ENCODE results near the gene GET4. TPM values are rescaled to one million over a fixed set of nuclear protein-coding genes. Genes with fewer than 3 reads are reported as not detected.
"Not testable (repeated sequence)": the region's sequence is repeated elsewhere in the genome, so short reads cannot be mapped to it uniquely, and the experiment has no call there.

GET4 gene
- total RNA-seq, 1 donor from 2014 or later: 43.4 TPM

DNA sequence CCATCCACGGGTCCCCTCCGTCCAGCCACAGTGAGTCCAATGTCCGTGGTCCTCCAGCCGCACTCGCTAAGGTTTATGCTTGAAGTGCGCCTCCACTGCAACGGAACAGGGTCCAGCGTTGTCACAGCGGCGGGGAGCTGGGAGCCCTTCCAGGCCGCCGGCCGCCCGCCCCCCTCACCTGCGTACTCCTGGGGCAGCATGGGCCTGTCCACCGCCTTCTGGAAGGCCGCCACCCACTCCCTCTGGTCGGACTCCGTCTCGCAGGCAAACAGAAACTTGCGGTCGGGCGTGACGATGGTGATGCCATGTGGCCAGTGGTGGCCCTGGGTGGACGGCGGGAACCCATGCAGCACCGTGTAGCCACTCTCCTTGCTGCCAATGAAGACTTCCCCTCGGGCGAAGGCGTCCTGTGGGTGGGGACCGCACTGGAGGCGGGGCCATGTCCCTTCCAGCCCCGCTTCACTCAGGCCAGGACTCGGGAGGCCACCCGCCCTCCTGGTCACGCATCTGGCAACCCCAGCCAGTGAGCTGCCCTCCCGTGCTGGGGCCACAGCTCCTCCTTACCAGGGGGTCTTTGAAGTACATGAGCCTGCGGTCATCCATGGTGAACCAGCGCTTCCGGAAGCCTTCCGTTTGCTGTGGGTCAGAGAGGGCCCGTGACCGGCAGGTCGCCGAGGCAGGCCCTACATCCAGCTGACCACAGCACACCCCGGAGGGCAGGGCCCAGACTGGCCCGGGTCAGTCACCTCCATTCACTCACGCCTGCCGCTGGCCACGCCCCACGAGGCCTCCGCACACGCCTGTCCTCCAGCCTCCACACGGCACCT, 22.7 kb downstream of the GET4 start:
- no peak for DNase-seq (ENCODE audit: low spot score)

DNA sequence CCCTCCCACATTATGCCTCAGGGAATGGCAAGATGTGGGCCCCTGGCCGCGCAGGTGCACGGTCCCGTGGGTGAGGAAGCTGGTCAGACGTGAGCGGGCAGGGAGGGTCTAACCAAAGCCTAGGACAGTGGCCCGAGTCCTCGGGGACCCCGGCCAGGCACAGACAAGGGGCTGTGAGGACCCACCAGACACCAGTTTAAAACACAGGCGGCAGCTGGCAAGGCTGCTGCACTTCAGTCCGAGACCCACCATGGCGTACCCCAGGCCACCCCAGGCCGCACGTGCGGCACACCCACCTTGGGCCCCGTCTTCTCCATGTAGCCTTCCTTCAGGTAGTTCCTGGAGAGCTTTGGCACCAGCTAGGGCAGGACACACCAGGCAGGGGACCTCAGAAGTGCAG, 23.5 kb downstream of the GET4 start:
- no peak for DNase-seq (ENCODE audit: low spot score)

DNA sequence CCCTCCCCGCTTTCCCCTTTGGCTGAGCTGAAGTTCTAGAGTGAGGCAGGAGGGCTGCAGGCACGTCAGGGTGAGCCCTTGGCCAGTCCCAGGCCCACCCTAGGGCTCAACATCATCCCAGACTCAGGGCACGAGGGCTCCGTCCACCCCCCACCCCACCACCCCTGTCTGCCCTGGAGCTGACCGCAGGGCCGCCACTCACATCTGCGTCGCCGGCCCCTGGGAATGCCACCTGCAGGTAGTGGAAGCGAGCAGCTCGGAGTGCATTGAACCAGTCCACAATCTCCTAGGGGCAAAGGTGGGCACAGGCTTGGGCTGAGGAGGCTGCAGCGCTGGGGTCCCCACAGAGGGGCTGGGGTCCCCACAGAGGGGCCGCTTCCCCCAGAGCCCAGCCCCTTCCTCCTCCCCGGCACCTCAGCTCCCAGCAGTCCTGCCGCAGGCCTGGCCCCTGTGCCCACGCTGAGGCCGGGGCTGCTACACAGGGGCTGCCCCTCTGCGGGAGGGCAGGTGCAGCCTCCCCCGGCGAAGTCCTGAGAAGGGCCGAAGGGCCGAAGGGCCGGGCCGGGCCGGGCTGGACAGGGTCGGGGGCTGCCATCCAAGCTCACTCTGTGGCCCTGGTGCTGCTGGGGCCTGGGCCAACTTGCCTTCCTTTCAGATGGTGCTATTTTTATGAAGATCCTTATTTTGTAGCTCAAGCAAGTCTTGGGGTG, 24.1 kb downstream of the GET4 start:
- no peak for DNase-seq (ENCODE audit: low spot score)

DNA sequence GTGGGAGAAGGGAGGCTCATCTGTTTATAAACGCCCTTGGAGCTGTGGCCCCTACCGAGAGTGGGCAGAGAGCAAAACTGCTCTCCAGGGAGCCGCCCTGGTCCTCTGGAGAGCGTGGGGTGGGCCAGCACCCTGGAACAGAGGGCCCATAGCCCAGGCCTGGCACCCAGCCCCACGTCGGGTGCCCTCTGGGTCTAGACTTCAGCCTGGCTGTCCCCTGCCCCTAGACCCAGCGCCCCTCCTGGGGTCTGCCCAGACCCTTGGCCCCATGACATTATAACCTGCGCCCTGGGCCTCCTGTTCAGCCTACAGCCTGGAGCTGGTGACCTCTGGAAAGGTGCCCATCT, 24.7 kb downstream of the GET4 start:
- DNase-seq (ENCODE audit: low spot score): no peak

- peak; percentile 83 for DNase-seq (ENCODE audit: low spot score)
Observed at GRCh38 chr7:901388-902154, 25.2 kb downstream of the GET4 start.

DNA sequence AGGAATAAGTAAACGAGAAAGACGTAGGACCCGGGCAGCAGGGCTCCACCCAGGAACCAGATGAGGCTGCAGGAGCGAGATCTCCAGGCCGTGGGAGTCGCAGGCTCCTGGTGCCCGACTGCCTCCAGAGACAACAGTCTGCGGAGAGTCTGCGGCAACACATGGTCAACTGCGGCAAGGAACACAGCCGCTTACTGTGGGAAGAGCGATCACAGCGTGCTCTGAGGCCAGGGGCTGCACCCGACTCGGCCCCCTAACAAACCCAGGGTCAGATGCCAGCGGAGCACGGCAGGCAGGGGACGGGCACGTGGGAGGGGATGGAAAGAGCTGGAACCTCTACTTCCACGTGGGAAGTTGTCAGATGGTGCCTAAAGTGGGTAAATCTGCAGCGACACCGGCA, 26.6 kb downstream of the GET4 start:
- no peak for DNase-seq (ENCODE audit: low spot score)

DNA sequence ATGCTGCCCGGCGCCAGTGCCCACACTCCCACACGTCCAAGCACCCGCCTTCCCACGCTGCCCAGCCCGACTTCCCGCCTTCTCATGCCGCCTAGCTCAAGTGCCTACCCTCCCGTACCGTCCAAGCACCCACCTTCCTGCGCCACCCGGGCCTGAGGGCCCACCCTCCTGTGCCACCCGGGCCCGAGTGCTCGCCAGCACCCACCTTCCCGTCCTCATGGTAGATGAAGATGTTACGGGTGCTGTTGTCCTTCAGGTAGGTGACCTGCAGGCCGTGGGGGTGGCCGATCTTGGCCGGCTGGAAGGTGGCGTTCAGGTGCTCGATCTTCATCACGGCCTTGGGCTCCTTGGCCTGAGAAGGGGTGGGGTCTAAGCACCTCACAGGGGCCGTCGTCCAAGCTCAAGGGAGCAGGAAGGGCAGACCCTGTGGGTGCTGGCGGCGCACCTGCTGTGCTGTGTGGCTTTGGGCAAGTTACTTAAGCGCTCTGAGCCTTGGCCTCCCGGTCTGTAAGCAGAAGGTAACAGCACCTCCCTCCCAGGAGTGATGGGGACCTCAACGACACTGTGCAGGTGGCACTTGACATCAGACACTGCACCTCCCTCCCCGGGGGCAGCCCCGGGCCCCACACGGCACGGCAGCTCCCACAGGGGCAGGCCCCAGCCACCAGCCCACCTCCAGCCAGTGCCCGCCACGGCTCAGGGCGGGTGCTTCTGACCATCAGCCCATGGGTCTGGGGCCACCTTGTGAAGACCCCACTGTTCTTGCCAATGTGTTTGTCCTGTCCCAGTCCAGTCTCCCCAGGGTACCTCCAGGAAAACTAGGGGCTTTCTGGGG, 27.8 kb downstream of the GET4 start:
- DNase-seq (ENCODE audit: low spot score): no peak

- DNase-seq (ENCODE audit: low spot score): no peak
Observed at GRCh38 chr7:904847-905246, 28.5 kb downstream of the GET4 start.

- no peak for DNase-seq (ENCODE audit: low spot score)
Observed at GRCh38 chr7:906776-907157, 30.4 kb downstream of the GET4 start.

- DNase-seq (ENCODE audit: low spot score): no peak
Observed at GRCh38 chr7:907158-907980, 31.0 kb downstream of the GET4 start.

DNA sequence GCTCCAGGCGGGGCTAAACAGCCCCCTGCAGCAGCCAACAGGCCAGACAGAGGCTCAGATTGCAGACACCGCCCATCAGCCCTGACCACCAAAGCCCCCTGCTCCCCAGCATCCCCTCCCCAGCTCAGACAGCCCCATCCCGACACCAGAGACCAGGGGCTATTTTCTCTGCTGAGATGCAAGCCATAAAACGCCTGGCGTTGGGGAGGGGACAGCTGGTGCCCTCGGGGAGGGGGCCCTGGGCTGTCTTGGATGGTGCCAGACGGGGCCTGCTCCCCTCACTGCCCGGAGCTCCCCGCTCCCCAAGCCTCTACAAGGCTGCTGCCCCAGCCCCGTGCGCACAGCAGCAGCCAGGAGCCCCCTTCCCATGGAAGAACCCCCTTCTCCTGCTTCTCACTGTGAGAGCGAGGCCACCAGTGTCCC, 31.8 kb downstream of the GET4 start:
- DNase-seq (ENCODE audit: low spot score): no peak

DNA sequence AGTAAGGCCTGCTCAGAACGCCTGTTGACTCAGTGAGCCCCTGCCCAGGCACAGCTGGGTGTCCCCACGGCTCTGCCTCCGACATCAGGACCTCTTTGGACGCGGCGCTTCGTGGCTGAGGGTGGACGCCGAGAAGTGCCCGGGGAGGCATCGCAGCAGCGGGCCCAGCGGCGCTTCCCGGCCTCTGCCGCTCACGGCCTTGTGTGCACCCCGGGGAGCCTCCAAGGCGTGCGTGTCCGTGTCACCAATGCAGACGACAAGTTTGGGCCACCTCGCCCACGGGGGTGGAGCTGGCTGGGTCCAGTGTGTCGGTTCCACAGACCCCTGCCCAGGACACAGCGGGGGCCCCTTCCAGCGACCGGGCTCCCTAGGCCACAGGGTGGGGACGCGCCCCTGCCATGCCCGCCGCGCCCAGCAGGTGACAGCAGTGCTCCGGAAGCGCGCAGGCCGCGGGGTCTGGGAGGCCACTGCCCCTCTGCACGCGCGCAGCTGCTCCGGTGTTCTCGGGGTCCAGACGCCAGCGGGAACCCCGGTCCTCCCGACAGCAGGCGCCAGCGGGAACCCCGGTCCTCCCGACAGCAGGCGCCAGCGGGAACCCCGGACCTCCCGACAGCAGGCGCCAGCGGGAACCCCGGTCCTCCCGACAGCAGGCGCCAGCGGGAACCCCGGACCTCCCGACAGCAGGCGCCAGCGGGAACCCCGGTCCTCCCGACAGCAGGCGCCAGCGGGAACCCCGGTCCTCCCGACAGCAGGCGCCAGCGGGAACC, 32.4 kb downstream of the GET4 start:
- DNase-seq (ENCODE audit: low spot score): not testable (repeated sequence)

GRCh38 chr7:909358-910329, 33.3 kb downstream of the GET4 start:
- DNase-seq (ENCODE audit: low spot score): no peak

DNA sequence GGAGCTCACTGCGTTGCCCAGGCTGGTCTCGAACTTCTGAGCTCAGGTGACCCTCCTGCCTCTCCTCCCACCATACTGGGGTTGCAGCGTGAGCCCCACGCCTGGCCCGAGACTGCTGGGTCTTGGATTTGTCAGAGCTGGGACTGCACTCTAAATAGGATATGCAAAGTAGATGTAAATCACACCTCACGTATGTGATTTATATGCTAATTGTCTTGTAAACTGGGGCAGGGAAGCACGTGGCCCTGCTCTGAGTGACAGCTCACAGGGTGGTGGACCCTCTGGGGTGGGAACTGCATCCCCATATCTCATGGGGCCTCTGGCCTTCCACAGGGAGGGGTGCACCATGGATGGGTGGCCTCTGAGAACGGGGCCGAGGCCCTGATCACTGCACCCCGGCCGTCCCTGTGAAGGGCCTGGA, 34.1 kb downstream of the GET4 start:
- no peak for DNase-seq (ENCODE audit: low spot score)

DNA sequence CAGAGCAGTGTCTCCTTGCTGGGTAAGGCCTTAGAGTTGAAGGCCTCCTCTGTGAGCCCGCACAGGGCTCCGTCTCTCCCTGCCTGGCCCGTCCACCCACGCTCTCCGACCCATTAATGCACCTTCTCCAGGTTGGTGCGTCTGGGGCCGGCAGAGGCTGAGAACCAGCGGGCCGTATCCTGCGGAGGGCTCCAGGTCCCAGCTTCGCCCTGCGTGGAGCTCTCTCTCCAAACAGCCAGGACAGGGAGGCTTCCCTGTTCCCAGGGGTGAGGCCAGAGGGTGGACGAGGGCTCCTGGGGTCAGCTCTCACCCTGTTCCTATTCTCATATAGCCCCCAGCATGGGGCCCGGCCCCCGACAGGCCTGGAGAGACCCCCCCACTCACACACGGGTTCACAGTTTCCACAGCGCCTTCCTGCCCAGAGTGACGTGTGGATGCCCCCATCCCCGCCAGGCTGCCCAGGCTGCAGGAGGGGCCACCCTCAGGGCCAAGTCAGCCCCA, 34.6 kb downstream of the GET4 start:
- no peak for DNase-seq (ENCODE audit: low spot score)

DNA sequence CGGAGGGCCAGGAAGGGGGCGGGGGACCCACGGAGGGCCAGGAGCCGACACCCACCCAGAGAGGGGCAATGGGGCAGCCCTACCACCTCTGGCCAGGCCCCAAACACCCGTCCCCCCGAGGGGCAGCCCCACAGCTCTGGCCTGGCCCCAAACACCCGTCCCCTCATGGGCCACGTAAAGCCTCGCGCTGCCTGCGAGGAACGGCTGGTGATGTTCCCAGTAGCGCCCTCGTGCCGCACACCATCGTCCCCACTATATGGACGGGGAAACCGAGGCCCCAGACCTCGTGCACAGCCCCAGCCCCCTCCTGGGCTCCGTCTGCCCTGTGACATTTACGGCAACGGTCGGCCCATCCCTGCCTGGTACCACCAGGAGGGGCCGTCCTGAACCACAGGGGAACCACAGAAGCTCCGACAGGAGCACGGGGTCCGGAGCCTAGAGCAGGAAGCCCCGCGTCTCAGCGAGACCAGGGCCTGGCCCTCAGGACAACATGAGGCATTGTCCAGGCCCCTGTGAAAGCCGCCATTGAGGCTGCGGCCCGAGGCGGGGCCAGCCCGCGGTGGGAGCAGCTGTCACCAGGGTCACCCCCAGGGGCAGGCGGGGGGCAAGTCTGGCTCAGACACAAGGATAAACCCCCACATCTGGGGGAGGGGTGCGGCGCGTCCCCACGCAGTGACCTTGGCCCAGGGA, 35.6 kb downstream of the GET4 start:
- DNase-seq (ENCODE audit: low spot score): no peak

GRCh38 chr7:913736-914520, 37.6 kb downstream of the GET4 start:
- peak; percentile 73 for DNase-seq (ENCODE audit: low spot score)
